DMS79 (cell line): ENCODE measurements around the gene IMMP2L.

Experiments used
- DNase-seq: peaks from one replicate; lab custom pipeline; 2025; lab: John Stamatoyannopoulos, UW

The IMMP2L gene

DNA sequence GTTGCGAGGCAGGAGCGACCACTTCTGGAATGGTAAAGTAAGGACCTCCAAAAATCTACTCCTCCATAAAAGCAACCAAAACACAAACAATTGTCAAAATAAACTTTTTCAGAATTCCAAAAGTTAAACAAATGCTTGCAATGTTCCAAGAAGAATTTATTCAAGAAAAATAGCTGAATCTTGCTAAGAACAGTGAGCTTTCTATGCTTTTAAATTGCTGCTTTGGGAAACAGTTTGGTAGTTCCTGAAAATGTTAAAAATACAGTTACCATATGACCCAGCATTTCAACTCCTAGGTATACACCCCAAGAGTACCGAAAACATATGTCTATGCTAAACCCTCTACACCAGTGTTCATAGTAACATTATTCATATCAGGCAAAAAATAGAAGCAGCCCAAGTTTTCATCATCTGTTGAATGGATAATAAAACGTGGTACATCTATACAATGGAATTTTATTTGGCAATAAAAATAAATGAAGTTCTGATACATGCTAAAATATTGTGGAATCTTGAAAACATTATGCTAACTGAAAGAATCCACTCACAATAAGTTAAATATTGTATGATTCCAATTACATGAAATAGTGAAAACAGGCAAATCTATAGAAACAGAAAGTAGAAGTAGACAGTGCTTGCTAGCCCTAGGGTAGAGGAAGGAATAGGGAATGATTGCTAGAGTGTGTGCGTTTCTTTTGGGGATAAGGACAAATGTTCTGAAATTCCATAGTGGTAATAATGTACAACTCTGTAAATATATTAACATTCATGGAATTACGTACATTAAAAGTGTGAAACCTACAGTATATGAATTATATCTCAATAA is 414.4 kb downstream of the IMMP2L start:
- no peak for DNase-seq

DNA sequence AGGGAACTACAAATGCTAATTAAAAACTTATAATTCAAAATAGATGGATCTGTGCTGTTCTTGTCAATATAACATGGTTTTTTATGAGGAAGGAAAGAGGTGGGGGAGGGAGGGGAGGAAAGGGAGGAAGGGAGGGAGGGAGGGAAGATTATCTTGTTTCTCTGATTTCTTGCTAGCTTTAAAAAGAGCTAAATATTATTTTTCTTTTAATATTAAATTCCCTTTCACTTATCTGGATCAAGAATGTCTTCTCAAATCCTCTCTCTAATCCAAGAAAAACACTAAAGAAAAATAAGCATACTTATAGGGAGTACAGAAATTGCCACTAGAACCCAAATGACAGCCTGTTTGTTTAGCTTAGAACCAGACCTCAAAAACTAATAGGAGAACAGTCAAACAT is 416.2 kb downstream of the IMMP2L start:
- no peak for DNase-seq

DNA sequence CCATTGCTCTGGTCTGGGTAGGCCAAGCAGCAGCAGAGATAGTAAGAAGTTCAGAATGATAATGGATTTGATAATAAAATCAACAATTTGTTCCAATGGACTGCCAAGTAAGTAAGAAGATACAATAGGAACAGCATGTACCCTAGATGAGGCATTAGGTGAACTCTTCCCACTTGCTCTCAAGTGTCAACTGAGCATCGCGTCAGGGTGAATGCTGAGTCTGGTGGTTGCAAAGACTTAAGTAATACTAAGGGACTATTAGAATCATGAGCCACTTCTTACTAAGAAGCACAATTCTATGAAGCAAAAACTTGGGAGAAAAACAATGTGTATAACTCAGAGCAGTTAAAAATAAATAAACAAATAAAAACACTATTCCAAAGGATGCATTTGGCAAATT is 416.8 kb downstream of the IMMP2L start:
- DNase-seq = no peak

DNA sequence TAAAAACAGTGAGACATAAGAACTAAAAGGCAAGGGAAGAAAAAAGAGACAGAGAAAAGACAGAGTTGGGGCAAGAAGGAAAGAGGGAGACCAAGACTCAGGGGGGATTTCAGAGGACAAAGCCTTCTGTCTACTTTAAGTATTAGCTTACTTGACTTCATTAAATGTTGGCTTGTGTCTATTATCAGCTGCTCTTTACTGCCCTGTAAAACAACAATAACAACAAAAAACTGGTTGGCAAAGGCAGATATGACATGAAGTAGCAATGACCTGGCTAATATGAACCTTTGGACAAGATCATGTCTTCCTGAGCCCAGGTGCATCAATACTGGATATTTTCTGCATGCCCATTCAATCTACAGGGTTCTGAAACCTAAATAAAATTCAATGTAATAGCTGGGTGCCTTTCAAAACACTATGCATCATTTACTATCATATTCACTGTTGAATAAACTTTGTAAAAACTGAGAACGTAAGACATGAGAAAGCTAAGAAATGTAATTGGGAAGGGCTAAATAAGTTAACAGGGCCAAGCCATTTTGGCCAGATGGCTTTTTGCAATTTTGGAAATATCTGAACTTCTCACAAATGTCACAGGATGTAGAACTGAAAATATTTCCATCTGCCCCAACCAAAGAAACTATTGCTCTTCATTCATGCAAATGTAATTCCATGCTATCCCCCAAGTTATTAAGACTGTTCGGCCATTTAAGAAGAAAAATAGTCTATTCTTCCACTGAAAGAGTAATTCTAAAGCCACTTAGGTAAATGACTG is 422.0 kb downstream of the IMMP2L start:
- DNase-seq = no peak

- no peak for DNase-seq
These were observed 423.7 kb downstream of the IMMP2L start for GRCh38 chr7:111138586-111138985.

DNA sequence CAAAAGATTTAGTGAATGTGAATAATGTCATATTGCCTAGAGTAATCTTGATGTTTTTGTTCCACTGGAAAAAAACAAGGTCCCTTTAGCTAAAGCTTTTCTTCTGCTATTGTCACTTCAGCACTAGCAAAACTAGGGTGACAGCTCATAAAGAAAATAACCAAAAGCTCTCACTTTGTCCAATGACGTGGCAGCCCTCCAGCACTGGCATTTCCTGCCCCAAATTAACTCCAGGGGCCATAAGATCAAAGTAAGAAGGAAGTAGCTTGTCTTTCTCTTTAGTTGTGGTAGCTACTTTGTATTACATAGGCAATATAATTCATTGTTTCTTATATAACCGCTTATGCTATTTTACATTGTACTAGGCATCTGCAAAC is 424.1 kb downstream of the IMMP2L start:
- DNase-seq = no peak

- DNase-seq = no peak
These were observed 424.7 kb downstream of the IMMP2L start for GRCh38 chr7:111137296-111138192.

DNA sequence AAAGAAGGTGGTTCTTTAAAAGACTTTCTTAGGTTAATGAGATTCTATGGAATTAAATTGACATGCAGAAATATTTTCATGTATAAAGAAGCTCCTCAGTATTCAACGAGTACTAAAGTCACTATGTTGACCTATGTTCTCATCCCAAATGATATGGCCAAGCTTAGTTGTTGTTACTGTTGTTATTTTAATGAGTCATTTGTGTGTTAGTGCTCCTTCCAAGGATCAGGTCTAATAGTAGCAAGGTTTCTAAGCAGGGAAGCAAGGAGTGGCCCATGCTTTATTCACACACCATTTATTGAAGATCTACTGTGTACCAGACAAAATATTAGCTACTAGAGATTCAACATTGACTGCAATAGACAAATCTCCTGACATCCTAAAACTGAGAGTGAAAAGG is 429.5 kb downstream of the IMMP2L start:
- DNase-seq = no peak

GRCh38 chr7:111129435-111129834 is 432.9 kb downstream of the IMMP2L start:
- no peak for DNase-seq

DNA sequence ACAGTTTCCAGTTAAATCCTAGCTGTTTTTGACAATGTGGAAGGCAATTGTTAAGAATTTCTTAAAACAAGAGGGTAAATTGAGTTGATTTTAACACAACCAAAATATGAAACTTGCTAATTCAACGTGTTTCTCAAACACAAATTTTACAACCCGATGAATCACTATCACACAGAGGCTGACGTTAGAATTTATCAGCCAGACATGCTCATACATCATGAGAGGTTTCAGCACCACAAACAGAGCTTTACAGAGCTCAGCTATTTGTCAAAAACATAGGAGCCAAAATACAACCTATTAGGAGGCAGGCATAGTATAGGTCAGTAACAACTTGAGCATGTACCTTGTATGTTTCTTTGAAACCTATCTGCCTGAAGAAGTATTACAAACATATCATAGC is 435.3 kb downstream of the IMMP2L start:
- DNase-seq = no peak

- DNase-seq = no peak
These were observed 446.3 kb downstream of the IMMP2L start for GRCh38 chr7:111115966-111116365.

DNA sequence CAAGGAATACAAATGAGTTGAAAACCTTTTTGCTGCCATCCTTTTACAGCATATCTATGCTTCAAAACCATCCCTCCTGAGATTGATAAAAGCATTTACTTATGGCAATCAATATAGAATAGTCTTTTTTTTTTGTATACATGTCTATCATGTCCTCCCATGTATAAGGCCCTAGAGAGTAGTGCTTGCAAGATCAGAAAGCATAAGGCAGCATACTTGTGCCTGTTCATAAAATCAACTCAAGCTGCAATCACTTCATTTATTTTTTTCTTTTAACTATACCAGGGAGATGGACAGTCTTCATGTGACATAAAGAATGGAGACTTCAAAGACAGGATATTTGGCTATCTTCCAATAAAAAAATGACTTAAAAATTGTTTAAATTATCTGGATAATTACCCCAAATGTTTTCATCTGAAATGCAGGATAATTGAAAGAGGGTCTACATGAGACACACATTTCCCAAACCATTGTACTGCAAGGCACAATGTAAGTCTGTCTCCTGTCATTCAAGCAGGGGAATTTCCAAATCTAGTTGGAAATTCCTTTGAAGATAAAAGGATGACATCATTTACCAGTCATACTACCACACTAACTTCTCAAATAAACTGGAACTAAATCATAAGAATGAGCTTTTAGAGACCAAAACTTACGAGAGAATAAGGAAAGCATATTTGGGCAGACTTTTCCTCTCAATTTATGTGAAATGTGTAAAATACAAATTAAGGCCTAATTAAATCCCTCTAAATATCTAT is 448.9 kb downstream of the IMMP2L start:
- no peak for DNase-seq

GRCh38 chr7:111112439-111112838 is 449.9 kb downstream of the IMMP2L start:
- no peak for DNase-seq

DNA sequence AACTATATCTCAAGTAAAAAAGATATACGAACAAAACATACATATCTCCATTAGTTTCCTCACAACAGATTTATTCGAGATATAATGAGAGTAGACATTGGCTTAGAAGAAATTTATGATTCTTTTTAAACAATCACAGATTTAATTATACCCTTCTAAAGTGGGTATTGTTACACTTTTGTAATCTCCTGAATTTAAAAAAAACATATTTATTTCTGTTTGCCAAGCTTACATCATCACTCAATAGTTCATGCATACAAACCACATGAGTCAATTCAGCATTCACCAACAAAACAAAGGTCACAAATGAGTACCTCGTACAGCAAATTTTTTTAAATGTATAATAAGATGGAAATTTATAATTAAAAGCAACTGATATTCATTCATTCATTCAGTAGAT is 453.8 kb downstream of the IMMP2L start:
- peak; percentile 45 for DNase-seq

DNA sequence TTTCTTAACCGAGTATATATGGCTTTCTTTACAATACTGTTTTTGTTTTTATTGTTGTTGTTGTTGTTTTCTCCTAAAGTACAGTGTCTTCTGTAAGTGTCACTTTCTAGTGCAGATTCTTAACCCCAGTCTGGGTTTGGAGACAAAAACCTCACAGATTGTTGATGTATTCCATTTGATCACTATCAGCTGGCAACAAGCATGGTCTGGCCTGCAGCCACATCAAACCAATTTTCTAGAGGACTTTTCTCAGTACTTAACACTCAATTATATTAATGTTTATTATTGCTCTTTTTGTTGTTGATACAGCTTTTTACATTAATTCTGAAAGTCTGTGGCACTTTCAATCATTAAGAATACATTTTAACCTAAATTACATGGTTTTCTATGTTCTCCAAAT is 454.3 kb downstream of the IMMP2L start:
- DNase-seq = peak; percentile 40

DNA sequence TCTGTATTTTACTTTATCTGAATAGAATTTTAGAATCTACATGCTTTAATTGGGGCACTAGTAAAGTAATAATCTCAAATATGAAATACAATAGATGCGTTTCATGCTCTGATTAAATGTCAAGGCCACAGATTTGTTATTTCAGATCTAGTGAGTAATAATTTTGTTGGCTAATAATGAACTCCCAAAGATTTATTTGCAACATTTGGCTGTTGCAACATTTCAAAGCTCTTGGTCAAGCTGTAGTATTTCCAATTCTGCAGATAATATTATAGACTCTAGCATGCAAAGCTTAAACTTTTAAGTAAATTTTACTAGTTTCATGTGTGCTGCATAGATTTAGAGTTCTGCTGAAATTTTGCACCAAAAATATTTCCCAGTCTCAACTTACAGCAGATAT is 454.7 kb downstream of the IMMP2L start:
- DNase-seq = no peak

GRCh38 chr7:111105269-111105668 is 457.0 kb downstream of the IMMP2L start:
- no peak for DNase-seq

DNA sequence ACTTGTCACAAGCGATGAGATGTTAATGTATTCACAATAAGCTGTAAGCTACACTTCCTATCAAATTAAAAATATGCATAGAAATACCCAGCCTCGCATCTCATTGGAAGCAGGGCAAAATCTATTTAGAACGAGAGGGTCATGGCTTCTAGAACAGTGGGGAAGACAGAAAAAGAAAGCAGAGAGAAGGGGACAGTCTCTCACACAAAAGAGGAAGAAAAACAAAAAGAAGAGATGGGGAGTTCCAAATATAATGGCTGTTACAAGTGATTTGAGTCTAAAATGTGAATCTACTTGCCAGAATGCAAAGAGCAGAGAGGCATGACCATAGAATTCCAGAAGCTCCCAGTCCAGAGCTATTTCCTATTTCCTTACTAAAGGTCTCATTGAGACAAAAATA is 457.6 kb downstream of the IMMP2L start:
- DNase-seq = no peak

GRCh38 chr7:111103678-111104274 is 458.5 kb downstream of the IMMP2L start:
- no peak for DNase-seq

GRCh38 chr7:111103136-111103535 is 459.2 kb downstream of the IMMP2L start:
- DNase-seq = no peak
